ENCODE data around the gene ALDH5A1. TPM values are rescaled to one million over a fixed set of nuclear protein-coding genes. Genes with fewer than 3 reads are reported as not detected.

ALDH5A1 gene
- polyA plus RNA-seq, 1 experiment = 0.35 TPM

- CTCF ChIA-PET = interaction anchor here (0.6 to 1.3 kb wide), 2 partner anchors 25 to 775 kb away, joined by 3 to 5 read pairs; no protein-coding TSS in a partner anchor
- Histone ChIP-seq H3K9me3 (ENCODE audit: control insufficient read depth, insufficient read depth, low read length) (no peaks in the 10 kb centered on the region), H3K4me3 (ENCODE audit: low read depth, low read length) (no peak overlapping the region), H3K27ac (ENCODE audit: low read depth, low read length) (no peak overlapping the region), H3K27me3 (ENCODE audit: control insufficient read depth, insufficient read depth, low read length) (peaks cover 3% of the 10 kb centered on the region)
- POLR2A ChIA-PET = no interaction called here
- no peak for DNase-seq (ENCODE audit: low read depth, low spot score)
- no peak for TF ChIP-seq CTCF (IDR thresholded peaks at IDR 0.05; ENCODE audit: low read depth, low read length)
Measured at GRCh38 chr6:24546439-24546838, 51.7 kb downstream of the ALDH5A1 start.

- Histone ChIP-seq H3K4me3 (ENCODE audit: low read depth, low read length) (no peak overlapping the region), H3K27ac (ENCODE audit: low read depth, low read length) (no peak overlapping the region), H3K9me3 (ENCODE audit: control insufficient read depth, insufficient read depth, low read length) (no peaks in the 10 kb centered on the region), H3K27me3 (ENCODE audit: control insufficient read depth, insufficient read depth, low read length) (peaks cover 3% of the 10 kb centered on the region)
- CTCF ChIA-PET = interaction anchor here (1.3 kb wide), 1 partner anchor 26 kb away, joined by 5 read pairs; no protein-coding TSS in a partner anchor
- DNase-seq (ENCODE audit: low read depth, low spot score) = no peak
- TF ChIP-seq CTCF (IDR thresholded peaks at IDR 0.05; ENCODE audit: low read depth, low read length) = no peak
- POLR2A ChIA-PET = no interaction called here
Measured at GRCh38 chr6:24547243-24547642, 52.5 kb downstream of the ALDH5A1 start.

- DNase-seq (ENCODE audit: low read depth, low spot score) = no peak
- ChIA-PET CTCF (interaction anchor here (0.5 to 0.6 kb wide), 2 partner anchors 108 to 258 kb away, joined by 4 to 8 read pairs; no protein-coding TSS in a partner anchor), POLR2A (no interaction called here)
- no peak for TF ChIP-seq CTCF (IDR thresholded peaks at IDR 0.05; ENCODE audit: low read depth, low read length)
- no peak overlapping the region for H3K4me3 ChIP-seq (ENCODE audit: low read depth, low read length)
- H3K27ac ChIP-seq (ENCODE audit: low read depth, low read length) = no peak overlapping the region
- H3K9me3 ChIP-seq (ENCODE audit: control insufficient read depth, insufficient read depth, low read length) = no peaks in the 10 kb centered on the region
- H3K27me3 ChIP-seq (ENCODE audit: control insufficient read depth, insufficient read depth, low read length) = peaks cover 3% of the 10 kb centered on the region
Measured at GRCh38 chr6:24549158-24549557, 54.4 kb downstream of the ALDH5A1 start.

GRCh38 chr6:24549674-24550353, 55.0 kb downstream of the ALDH5A1 start:
- H3K4me3 ChIP-seq (ENCODE audit: low read depth, low read length) = no peak overlapping the region
- POLR2A ChIA-PET = no interaction called here
- no peak for DNase-seq (ENCODE audit: low read depth, low spot score)
- no peaks in the 10 kb centered on the region for H3K9me3 ChIP-seq (ENCODE audit: control insufficient read depth, insufficient read depth, low read length)
- TF ChIP-seq CTCF (IDR thresholded peaks at IDR 0.05; ENCODE audit: low read depth, low read length) = no peak
- no peak overlapping the region for H3K27ac ChIP-seq (ENCODE audit: low read depth, low read length)
- peaks cover 3% of the 10 kb centered on the region for H3K27me3 ChIP-seq (ENCODE audit: control insufficient read depth, insufficient read depth, low read length)
- CTCF ChIA-PET = interaction anchor here (0.5 kb wide), 1 partner anchor 259 kb away, joined by 4 read pairs; no protein-coding TSS in a partner anchor

- H3K9me3 ChIP-seq (ENCODE audit: control insufficient read depth, insufficient read depth, low read length) = no peaks in the 10 kb centered on the region
- DNase-seq (ENCODE audit: low read depth, low spot score) = no peak
- POLR2A ChIA-PET = no interaction called here
- no peak overlapping the region for H3K27ac ChIP-seq (ENCODE audit: low read depth, low read length)
- CTCF ChIA-PET = interaction anchor here (0.6 to 0.9 kb wide), 2 partner anchors 33 to 142 kb away, joined by 4 to 7 read pairs; no protein-coding TSS in a partner anchor
- H3K4me3 ChIP-seq (ENCODE audit: low read depth, low read length) = no peak overlapping the region
- H3K27me3 ChIP-seq (ENCODE audit: control insufficient read depth, insufficient read depth, low read length) = peaks cover 3% of the 10 kb centered on the region
- no peak for TF ChIP-seq CTCF (IDR thresholded peaks at IDR 0.05; ENCODE audit: low read depth, low read length)
Measured at GRCh38 chr6:24551139-24551538, 56.4 kb downstream of the ALDH5A1 start.

Data from AG04450 (cell line).